Mammary epithelial cell (primary cell): Measurements from ENCODE around the gene HCN1.

Experiments
- EZH2 ChIP-seq: IDR thresholded peaks from 2 replicates; pipeline ENCODE4 v1.6.1; 2012; ENCODE audit warnings: low read length, inconsistent platforms, borderline replicate concordance
- TF ChIP-seq, protein P1 (sequence below), 2 donors: IDR thresholded peaks in 1 of 2; conservative IDR thresholded peaks in 1 of 2; 2 replicates each; pipeline ENCODE4 v1.5.1; 2011 to 2012; ENCODE audit warnings: inconsistent platforms in 2 of 2, low read length in 2 of 2, mild to moderate bottlenecking in 2 of 2, control low read depth in 1 of 2, low read depth in 1 of 2; ENCODE audit not compliant: insufficient read depth in 1 of 2; ENCODE audit errors: extremely low read depth in 1 of 2

DNA sequence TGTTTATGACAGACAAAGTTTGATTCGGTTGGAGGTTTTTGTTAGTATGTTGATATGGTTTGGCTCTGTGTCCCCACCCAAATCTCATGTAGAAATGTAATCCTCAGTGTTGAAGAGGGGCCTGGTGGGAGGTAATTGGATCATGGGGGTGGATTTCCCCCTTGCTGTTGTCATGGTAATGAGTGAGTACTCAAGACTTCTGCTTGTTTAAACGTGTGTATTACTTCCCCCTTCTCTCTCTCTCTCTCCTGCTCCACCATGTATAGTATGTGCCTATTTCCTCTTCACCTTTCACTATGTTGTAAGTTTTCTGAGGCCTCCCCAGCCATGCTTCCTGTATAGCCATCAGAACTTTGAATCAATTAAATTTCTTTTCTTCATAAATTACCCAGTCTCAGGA, 415.1 kb downstream of the HCN1 start:
- TF ChIP-seq, protein P1, sequence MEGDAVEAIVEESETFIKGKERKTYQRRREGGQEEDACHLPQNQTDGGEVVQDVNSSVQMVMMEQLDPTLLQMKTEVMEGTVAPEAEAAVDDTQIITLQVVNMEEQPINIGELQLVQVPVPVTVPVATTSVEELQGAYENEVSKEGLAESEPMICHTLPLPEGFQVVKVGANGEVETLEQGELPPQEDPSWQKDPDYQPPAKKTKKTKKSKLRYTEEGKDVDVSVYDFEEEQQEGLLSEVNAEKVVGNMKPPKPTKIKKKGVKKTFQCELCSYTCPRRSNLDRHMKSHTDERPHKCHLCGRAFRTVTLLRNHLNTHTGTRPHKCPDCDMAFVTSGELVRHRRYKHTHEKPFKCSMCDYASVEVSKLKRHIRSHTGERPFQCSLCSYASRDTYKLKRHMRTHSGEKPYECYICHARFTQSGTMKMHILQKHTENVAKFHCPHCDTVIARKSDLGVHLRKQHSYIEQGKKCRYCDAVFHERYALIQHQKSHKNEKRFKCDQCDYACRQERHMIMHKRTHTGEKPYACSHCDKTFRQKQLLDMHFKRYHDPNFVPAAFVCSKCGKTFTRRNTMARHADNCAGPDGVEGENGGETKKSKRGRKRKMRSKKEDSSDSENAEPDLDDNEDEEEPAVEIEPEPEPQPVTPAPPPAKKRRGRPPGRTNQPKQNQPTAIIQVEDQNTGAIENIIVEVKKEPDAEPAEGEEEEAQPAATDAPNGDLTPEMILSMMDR (conservative IDR thresholded peaks at IDR 0.05 in 1 of 2, IDR thresholded peaks at IDR 0.05 in 1 of 2; ENCODE audit: extremely low read depth in 1 of 2, insufficient read depth in 1 of 2, low read depth in 1 of 2, low read length in 2 of 2), result no peak
- no peak for TF ChIP-seq EZH2
